Glomerular endothelial cell (primary cell): ENCODE results near the gene OR10H4. TPM values are rescaled to one million over a fixed set of nuclear protein-coding genes. Genes with fewer than 3 reads are reported as not detected.
"Not testable (repeated sequence)": the region's sequence is repeated elsewhere in the genome, so short reads cannot be mapped to it uniquely, and the experiment has no call there.

Experiments used
- DNase-seq: peaks from one replicate; pipeline ENCODE4 v3.0.0-alpha.2; 2011; ENCODE audit warnings: low read depth, low spot score; ENCODE audit errors: extremely low read depth
- total RNA-seq: library from RNA; depleted of rRNA; stranded (reverse); fragments of >200 nt; gene quantifications from 2 replicates; pipeline ENCODE4 v1.2.3, GENCODE V29; 2015

Gene OR10H4
- total RNA-seq, 1 donor from 2014 or later: not detected

DNA sequence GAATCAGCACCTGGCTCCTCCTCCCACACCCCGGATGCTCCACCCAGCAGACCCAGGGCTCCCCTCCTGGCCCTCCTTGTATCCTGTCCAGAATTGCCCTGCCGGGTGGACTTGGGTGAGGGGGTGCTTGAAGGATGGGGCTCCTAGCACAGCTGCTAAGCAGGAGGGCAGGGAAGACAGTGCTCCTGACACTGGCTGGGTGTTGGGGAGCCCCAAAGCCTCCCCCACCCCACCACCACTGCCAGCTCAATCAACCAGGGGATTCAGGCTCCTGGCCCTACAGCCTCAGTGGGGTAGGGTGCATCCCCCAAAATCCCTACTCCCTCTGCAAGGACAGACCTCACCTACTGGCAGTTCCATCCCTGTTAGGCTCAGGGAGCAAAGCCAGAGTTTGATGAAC is 11.9 kb upstream of the OR10H4 start:
- DNase-seq: no peak

DNA sequence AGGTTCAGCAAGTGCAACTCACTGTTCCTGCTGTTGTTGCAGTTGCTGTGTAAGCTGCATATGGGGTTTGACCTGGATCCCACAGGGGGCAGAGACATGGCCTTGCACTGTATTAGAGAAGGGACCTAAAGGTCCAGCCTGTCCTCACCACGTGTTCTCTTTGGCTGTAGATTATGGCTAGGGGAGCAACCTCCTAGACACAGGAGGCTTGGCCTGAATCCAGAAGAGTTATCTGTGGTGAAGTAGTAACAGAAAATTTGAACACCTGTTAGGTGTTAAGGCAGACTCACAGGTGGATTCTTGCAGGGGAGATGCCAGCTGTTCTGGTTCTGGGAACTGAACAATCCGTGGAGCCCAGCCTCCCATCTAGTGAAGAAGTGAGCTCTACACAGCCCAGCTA is 11.0 kb upstream of the OR10H4 start:
- no peak for DNase-seq

GRCh38 chr19:15944401-15944800 is 4.4 kb upstream of the OR10H4 start:
- no peak for DNase-seq

DNA sequence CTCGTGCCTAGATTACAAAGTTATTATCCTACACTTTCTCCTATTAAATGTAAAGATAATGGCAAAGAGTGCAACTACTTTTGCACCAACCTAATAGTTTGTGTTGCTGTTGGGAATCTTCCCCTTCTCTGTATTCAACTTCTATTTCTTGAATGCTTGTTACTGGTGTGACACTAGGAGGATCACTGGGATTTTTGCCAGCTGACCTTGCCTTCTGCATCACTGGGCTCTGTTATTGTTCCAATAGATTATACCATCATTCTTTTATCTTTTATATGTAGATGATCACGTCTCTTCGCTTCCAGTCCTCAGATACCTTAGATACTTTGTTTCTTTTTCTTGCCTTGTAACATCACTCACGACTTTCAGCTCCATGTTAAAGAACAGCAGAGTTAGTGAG is 3.5 kb upstream of the OR10H4 start:
- DNase-seq: no peak

DNA sequence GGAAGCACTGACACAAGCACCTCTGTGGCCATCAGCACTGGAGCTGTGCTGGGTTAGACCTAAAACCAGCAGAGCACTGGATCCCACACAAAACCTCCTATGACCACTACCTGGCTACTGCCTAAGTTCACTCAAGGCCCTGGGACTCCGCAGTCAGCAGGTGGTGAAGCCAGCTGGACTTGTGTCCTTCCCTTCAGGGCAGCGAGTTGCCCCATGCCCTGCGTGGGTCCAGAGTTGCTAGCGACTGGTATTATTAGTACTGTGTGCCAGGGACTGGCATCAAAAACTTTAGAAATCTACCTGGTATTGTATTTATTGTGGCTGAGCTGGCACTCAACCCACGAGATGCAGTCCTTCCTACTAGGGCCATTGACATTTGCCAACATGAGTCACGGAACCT is 6.0 kb downstream of the OR10H4 start:
- DNase-seq: no peak

DNA sequence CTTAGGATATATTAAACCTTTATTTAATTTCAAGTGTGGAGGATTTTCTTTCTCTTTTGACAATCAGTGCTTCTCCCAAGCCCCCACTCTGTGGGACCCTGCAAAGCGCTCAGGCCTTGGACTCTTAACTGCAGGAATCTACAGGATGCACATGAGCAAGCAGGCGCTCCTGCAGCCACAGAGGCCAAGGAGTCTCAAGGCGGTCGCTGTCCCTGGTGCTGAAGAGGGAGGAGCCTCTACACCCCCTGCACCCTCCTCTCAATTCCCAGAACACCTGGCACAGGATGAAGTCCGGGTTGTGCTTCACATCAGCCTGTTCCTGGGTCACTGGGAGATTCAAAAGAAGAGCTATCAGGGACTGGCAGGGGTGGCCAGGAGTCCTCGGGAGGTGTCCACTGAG is 13.5 kb downstream of the OR10H4 start:
- DNase-seq: no peak

DNA sequence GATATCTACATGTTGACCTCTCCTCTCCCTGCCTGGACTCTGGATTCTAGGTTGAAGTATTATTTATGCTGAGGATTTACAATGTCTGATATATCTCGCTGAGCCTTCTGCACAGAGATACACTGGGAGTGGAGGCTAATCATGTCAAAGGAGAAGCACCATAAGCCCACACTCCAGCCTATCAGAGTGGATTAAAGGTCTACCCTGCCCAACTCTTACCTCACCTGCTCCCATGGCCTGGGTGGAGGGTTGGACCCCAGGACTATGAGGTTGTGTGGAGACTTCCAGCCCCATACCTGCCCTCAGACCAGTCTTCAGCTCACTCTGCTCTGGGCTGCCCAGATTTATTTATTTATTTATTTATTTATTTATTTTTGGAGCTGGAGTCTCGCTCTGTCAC is 15.4 kb downstream of the OR10H4 start:
- no peak for DNase-seq

DNA sequence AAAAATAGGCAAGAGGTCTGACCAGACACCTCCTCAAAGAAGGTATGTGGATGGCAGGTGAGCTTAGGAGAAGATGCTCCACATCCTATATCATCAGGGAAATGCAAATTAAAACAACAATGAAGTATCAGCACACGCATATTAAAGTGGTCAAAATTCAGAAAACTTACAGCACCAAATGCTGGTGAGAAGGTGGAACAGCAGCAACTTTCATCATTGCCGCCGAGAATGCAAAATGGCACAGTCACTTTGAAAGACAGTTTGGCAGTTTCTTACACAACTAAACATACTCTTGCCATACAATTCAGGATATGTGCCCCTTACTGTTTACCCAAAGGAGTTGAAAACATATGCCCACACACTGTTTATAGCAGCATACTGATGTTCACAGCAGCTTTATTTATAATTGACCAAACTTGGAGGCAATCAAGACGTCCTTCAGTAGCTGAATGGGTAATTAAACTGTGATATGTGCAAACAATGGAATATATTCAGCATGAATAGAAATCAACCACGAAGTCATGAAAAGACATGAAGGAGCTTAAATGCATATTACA is 22.5 kb downstream of the OR10H4 start:
- no peak for DNase-seq

- not testable (repeated sequence) for DNase-seq
These were observed 23.2 kb downstream of the OR10H4 start for GRCh38 chr19:15972043-15972442.

DNA sequence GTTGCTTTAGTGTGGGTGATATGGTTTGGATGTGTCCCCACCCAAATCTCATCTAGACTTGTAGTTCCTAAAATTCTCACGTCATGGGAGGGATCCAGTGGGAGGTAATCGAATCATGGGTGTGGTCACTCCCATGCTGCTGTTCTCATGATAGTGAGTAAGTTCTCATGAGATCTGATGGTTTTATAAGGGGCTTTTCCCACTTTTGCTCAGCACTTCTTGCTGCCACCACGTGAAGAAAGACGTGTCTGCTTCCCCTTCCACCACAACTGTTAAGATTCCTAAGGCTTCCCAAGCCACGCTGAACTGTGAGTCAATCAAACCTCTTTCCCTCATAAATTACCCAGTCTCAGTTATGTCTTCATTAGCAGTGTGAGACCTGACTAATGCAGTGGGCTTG is 26.0 kb downstream of the OR10H4 start:
- DNase-seq: no peak

DNA sequence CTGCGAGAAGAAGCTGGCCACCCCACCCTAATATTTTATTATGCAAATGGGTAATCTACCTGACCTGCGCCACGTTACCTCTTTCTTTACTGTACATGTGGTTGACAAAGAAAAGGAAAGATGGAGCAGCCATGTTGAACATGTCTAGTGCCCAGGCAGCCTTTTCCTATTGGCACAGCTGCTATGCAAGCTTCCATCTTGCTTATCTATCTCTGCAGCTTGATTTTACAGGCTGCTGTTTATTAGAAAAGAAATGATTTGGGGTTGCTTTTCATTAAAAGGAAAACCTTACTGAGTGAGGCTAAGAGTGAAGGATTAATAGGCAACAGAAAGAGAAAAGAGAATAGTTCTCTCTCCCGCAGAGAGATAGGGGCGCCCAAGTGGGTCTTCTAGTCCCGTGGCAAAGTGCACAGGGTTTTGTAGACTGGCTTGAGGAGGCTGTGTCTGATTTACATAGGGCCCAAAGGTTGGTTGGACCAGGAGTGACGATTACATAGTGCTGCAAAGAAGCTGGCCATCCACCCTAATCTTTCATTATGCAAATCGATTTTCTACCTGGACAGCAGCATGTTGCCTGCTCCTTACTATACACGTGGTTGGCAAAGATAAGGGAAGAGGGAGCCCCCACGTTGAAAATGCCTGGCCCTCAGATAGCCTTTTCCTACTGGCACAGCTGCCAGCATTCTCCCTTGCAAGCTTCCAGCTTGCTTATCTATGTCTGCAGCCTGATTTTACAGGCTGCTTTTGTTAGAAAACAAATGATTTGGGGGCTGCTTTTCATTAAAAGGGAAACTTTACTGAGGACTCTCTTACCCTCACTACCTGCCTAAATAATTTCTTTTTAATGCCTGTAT is 28.3 kb downstream of the OR10H4 start:
- DNase-seq: no peak

DNA sequence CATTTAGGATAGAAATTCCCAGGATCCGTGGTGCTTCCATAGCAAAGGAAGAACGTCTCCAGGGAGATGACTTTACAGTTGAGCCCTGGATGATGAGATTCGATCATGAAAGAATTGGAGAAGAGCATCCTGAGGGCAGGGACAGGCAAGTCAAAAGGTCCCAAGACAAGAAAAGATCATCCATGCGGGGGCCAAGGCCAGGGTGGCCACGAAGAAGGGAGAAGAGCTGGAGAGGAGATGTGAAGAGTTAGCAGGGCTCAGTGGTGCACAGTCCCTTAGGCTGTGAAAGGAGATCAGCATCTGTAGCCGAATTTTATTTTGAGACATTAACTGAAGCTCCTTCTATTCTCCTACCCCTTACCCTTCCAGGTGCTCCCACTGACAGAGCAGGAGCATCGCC is 28.9 kb downstream of the OR10H4 start:
- no peak for DNase-seq

DNA sequence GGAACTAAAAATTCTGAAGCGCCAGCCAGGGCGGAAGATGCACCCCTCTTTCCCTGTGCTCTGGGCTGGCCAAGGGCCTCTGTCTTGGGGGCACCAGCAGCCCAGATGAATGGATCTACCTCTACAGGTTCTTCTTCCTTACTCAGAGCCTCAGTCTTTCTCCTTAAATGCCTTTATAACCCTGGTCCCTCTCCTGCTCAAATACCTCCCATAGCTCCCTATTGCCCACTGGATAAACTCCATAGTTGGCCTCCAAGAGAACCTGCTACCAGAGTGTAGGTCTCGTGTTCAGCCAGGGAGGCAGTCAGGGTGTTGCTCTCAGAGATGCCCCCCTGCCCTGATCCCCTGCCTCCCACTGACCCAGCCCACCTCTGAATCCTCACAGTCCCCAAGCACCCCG is 30.5 kb downstream of the OR10H4 start:
- no peak for DNase-seq

DNA sequence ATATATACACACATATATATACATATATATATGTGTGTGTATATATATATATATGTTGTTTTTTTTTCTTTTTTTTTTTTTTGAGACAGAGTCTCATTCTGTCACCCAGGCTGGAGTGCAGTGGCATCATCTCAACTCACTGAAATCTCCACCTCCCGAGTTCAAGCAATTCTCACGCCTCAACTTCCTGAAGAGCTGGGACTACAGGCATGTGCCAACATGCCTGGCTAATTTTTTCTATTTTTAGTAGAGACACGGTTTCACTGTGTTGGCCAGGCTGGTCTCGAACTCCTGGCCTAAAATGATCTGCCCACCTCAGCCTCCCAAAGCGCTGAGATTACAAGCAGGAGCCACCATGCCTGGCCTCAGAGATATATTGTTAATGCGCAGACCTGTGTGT is 37.0 kb downstream of the OR10H4 start:
- not testable (repeated sequence) for DNase-seq

DNA sequence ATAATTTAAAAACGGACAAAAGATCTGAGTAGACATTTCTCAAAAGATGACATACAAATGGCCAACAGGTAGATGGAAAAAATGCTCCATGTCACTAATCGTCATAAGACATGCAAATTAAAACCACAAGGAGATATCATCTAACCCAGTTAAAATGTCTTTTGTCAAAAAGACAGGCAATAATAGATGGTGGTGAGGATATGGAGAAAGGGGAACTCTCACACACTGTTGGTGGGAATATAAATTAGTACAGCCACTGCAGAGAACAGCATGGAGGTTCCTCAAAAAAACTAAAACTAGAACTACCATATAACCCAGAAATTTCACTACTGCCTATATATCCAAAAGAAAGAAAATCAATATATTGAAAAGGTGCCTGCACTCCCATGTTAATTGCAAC is 37.9 kb downstream of the OR10H4 start:
- DNase-seq: no peak

GRCh38 chr19:15989889-15990288 is 41.1 kb downstream of the OR10H4 start:
- no peak for DNase-seq

GRCh38 chr19:15991602-15992001 is 42.8 kb downstream of the OR10H4 start:
- DNase-seq: no peak

DNA sequence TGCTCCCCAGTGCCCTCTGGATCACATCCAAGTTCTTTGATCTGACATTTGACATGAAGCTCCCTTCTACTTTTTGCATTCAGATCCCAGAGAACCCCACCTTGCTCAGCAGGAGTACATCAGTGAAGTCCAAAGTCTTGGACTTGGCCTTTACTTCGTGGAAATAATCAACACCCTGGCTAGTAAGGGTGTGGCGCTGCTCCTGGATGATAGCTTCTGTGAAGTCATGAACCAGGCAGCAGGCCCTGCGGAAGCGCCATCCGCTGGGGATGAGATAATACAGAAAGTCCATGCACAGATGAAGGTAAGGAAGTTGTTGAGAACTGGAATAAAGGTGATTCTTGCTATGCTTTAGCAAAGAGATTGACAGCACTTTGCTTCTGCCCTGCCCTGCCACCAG is 43.2 kb downstream of the OR10H4 start:
- DNase-seq: no peak

DNA sequence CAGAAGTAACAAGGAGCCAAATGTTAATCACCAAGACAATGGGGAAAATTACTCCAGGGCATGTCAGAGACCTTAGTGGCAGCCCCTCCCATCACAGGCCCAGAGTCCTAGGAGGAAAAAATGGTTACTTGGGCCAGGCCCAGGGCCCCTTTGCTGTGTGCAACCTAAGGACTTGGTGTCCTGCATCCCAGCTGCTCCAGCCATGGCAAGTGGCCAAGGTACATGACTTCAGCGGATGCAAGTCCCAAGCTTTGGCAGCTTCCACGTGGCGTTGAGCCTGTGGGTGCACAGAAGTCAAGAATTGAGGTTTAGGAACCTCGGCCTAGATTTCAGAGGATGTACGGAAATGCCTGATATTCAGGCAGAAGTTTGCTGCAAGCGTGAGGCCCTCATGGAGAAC is 46.7 kb downstream of the OR10H4 start:
- no peak for DNase-seq

DNA sequence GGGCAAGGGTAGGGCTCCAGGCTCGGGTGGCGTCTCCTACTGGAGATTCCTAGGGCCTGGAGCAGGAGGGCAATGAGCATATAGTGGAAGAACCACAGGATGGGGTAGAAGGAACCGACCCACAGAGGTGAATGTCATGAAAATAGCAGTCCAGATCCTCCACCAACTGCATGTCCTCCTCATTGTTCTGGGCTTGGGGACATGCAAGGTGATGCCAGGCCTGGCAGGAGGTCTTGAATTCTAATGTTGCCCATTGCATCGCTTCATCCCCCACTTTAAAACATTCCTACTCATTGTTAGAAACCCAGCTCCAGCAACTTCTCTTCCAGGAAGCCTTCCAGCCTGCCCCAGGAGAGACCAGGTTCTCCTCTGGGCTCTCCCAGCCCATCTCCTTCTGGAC is 49.4 kb downstream of the OR10H4 start:
- no peak for DNase-seq
